HAP-1 (cell line): Measurements from ENCODE around the gene GABPB1.

Experiments used
- DNase-seq, 2 experiments: peaks; one replicate each; pipeline ENCODE4 v3.0.0-alpha.2; 2016 to 2020; ENCODE audit warnings: low spot score in 2 of 2
- H3K27me3 ChIP-seq: fragments of 250-450 bp; sonication (Bioruptor Pico); 2 replicates; pipeline ENCODE4 v1.5.1; 2020; ENCODE audit warnings: low read depth, mild to moderate bottlenecking, moderate library complexity
- H3K36me3 ChIP-seq: fragments of 250-450 bp; sonication (Bioruptor Pico); replicated peaks from 2 replicates; pipeline ENCODE4 v1.5.1; 2020; ENCODE audit warnings: mild to moderate bottlenecking
- H3K4me1 ChIP-seq: fragments of 250-450 bp; sonication (Bioruptor Pico); 2 replicates; pipeline ENCODE4 v1.5.1; 2020; ENCODE audit warnings: mild to moderate bottlenecking
- H3K4me3 ChIP-seq: fragments of 250-450 bp; sonication (Bioruptor Pico); 2 replicates; pipeline ENCODE4 v1.5.1; 2020; ENCODE audit warnings: mild to moderate bottlenecking, moderate library complexity
- H3K9me3 ChIP-seq: fragments of 250-450 bp; sonication (Bioruptor Pico); 2 replicates; pipeline ENCODE4 v1.5.1; 2020; ENCODE audit warnings: mild to moderate bottlenecking, moderate library complexity
- in situ Hi-C: fragments of 300-500 bp; cut with MboI; formaldehyde crosslinking; loops from 3 replicates; pipeline ENCODE4 v1.14.3; 2020; ENCODE audit warnings: low sequenced_read_pairs, inconsistent platforms, mixed read lengths

GABPB1 gene

DNA sequence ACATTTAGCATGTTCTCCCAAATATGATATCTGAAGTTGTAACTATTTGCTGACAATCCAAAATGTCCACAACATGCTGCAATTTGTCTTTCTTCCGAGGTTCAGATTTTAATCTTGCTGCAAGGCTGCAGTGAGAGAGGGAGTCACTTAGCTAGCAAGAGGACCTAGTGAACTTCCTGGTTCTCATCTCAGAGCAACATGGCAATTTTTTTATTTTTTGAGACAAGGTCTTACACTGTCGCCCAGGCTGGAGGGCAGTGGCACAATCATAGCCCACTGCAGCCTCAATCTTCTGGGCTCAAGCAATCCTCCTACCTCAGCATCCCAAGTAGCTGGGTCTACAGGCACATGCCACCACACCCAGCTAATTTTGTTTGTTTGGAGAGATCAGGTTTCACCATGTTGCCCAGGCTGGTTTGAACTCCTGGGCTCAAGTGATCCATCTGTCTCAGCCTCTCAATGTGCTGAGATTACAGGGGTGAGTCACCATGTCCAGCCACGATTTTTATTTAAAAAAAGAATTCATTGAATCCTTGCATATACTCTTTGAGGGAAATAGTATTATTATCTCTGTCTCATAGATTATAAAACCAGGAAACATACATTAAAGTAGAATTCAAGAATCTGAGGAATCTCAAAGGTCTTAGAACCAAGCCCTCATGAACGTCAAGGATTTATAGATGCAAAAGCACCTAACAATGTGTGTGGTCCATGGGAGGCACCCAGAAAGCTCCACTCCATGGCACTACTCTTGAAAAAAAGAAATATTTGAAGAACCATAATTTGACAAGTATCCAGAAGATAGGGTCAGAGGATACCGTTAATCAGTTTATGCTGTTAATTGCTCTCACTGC lies 98.6 kb downstream of the GABPB1 start:
- Histone ChIP-seq H3K36me3 (no peaks in the 10 kb centered on the region), H3K9me3 (no peaks in the 10 kb centered on the region), H3K4me1 (no peaks in the 10 kb centered on the region), H3K4me3 (no peak overlapping the region), H3K27me3 (no peaks in the 10 kb centered on the region)
- in situ Hi-C loops, result no loop called here
- DNase-seq, result no peak

DNA sequence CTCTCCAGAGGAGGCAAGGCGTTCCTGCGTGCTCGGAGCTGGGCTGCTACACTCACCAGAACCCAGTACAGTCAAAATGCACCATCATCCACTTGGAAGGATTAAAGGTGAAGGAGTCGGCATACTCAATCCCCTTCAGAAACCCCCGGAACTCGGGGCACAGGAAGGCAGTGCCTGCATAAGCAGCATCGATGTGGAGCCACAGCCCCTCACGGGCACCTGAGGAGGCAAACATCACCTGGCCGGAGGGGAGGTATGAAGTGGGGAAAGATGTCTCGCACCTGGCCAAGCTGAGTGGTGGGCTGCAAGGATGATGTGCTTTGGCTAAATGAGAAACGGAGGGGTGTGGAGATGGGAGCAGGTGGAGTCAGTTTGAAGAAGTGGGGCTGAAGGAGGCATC lies 102.4 kb downstream of the GABPB1 start:
- no peak for DNase-seq
- Histone ChIP-seq H3K4me1 (no peaks in the 10 kb centered on the region), H3K9me3 (no peaks in the 10 kb centered on the region), H3K4me3 (no peak overlapping the region), H3K36me3 (no peaks in the 10 kb centered on the region), H3K27me3 (no peaks in the 10 kb centered on the region)
- in situ Hi-C loops, result no loop called here

DNA sequence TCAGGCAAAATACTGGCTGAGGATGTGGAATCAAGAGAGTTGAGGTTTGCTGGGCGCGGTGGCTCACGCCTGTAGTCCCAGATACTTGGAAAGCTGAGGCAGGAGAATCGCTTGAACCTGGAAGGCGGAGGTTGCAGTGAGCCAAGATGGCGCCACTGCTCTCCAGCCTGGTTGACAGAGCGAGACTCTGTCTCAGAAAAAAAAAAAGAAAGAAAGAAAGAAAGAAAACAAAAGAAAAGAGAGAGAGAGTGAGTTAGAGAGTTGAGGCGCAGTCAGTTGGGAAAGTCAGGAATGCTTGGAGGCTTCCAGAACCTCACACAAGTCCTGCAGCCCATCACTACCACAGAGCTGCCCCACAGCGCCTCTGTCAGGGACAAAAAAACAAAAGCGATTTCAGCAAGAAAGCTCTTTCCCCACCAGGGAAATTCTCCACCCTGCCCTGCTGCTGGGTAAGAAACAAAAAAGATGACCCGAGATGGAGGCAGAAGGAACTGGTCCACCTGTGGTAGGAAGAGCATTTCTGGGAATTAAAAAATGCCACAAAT lies 103.3 kb downstream of the GABPB1 start:
- Histone ChIP-seq H3K4me3 (no peak overlapping the region), H3K9me3 (no peaks in the 10 kb centered on the region), H3K27me3 (no peaks in the 10 kb centered on the region), H3K36me3 (no peaks in the 10 kb centered on the region), H3K4me1 (no peaks in the 10 kb centered on the region)
- in situ Hi-C loops, result no loop called here
- no peak for DNase-seq

DNA sequence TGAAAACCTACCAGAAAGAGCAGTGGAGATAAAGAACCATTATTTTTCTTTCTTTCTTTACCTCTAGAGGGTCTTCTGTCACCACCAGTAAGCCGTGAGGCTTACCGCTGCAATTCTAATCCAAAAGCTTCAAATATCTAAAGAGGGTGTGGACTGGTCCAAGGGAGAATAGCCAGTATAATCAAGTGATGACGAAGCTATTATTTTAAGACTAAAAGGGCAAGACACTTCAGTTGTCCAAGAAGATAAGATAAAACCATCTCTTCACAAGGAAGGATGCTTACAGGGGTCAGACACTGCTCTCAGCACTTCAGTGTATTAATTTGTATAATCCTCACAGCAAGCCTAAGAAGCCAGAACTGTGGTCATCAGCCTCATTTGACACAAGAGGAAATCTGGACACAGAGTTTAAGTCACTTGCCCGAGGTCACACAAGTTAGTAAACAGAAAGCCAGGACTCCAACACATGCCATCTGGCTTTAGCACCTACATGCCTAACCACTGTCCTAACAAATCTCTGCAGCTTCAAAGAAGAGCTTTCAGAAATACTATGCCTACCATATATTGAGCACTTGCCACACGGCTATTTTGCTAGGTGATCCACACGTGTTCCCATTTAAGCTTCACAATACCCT lies 104.1 kb downstream of the GABPB1 start:
- no peaks in the 10 kb centered on the region for H3K9me3 ChIP-seq
- no peaks in the 10 kb centered on the region for H3K4me1 ChIP-seq
- no peaks in the 10 kb centered on the region for H3K36me3 ChIP-seq
- DNase-seq, result no peak
- no peaks in the 10 kb centered on the region for H3K27me3 ChIP-seq
- H3K4me3 ChIP-seq, result no peak overlapping the region
- in situ Hi-C loops, result no loop called here

DNA sequence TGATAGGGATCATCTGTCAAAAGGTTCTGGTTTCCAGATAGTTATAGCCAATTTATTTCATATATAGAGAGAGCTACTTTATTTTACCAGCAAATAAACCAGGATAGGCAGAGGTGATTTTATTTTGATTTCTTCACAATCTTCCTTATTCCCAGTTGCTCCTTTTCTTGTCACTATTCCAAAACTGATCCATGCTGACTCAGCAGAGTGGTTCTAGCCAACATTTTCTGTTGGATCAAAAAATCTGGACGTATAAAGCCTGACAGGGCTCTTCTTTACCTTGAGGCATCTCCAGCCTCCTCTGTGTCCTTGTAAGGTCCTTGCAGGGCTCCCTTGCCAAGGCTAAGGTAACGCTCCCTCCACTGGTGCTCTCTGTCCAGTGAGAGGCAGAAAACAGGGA lies 105.3 kb downstream of the GABPB1 start:
- in situ Hi-C loops, result no loop called here
- no peak for DNase-seq
- Histone ChIP-seq H3K36me3 (no peaks in the 10 kb centered on the region), H3K27me3 (no peaks in the 10 kb centered on the region), H3K9me3 (no peaks in the 10 kb centered on the region), H3K4me1 (no peaks in the 10 kb centered on the region), H3K4me3 (no peak overlapping the region)

DNA sequence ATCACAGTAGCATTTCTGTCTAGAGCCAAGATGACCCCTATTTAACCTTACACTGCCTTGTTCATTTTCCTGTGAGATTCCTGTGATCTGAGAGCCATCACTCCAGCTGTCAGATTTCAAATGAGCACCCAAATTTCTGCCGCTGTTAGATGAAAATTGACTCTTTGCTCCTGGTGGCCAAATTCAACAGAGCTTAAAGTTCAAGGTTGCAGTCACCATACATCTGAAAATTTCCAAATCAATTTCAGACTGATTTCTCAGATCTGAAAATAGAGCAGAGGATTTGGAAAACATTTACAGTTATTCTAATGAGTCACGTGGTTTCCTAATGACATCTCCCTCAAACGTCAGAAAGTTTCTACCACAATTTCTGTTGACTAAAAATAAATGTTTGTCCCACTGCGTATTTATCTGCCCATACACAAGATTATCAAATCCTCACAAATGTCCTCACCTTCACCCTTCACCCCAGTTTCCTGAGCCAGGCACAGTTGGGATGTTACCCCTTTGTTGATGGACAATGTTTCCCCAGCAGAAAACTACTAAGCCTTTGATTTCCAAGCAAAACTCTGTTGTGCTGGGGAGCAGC lies 105.9 kb downstream of the GABPB1 start:
- Histone ChIP-seq H3K9me3 (no peaks in the 10 kb centered on the region), H3K4me1 (no peaks in the 10 kb centered on the region), H3K27me3 (no peaks in the 10 kb centered on the region), H3K4me3 (no peak overlapping the region), H3K36me3 (no peaks in the 10 kb centered on the region)
- in situ Hi-C loops, result no loop called here
- DNase-seq, result no peak

DNA sequence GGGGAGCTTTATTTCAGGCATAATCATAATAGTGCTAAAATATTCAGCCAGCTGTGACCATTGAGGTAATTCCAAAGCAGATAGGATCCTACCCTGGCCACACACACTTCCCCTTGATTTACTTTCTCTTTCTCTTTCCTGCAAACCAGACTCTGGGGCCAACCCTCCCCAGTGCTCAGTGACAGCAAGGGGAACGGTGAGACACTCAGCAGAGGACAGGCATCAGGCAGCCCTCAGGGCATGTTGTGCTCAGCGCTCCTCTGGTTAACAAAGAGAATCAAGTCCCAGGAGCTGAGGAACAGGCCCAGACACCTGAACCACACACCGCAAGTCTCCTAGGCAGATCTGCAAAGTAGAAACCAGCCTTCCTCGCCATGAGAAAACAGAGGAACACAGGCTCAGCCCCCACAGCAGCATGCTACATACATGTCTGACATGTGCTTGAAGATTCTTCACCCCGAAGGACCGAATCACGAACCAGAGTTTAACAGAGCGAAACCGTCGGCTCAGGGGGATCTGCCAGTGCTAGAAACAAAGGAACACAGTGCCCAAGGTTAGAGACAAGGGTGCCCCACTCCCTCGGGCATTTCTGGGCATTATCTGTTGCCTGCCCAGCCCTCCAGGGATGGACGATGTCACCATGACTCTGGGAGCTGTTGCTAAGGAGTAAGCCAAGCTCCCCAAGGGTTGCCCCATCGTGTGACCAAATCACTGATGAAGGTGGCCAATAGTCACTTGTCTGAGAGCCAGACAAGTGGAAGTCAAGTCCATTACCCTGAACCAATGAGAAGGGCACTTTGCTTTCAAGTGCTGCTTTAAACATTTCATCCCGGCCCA lies 107.0 kb downstream of the GABPB1 start:
- Histone ChIP-seq H3K36me3 (no peaks in the 10 kb centered on the region), H3K4me3 (no peak overlapping the region), H3K9me3 (no peaks in the 10 kb centered on the region), H3K4me1 (no peaks in the 10 kb centered on the region), H3K27me3 (no peaks in the 10 kb centered on the region)
- no peak for DNase-seq
- in situ Hi-C loops, result no loop called here

DNA sequence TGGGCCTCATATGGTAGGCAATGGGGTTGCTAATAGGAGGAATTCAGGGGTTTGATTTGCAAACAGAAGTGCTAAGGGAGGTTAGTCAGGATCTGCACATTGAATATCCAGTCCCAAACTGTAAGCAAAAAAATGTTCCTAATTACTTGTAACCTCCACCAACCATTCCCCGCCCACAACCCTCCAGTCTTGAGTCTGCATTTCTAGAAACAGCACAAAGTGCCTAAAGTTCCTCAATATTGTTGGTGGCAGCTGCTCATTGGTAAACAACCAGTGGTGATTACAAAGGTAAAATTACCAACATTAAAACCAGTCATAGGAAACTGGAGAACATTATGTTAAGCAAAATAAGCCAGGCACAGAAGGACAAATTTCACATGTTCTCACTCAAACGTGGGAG lies 108.4 kb downstream of the GABPB1 start:
- no peak for DNase-seq
- H3K4me1 ChIP-seq, result no peaks in the 10 kb centered on the region
- in situ Hi-C loops, result no loop called here
- H3K27me3 ChIP-seq, result no peaks in the 10 kb centered on the region
- no peak overlapping the region for H3K4me3 ChIP-seq
- no peaks in the 10 kb centered on the region for H3K9me3 ChIP-seq
- no peaks in the 10 kb centered on the region for H3K36me3 ChIP-seq

DNA sequence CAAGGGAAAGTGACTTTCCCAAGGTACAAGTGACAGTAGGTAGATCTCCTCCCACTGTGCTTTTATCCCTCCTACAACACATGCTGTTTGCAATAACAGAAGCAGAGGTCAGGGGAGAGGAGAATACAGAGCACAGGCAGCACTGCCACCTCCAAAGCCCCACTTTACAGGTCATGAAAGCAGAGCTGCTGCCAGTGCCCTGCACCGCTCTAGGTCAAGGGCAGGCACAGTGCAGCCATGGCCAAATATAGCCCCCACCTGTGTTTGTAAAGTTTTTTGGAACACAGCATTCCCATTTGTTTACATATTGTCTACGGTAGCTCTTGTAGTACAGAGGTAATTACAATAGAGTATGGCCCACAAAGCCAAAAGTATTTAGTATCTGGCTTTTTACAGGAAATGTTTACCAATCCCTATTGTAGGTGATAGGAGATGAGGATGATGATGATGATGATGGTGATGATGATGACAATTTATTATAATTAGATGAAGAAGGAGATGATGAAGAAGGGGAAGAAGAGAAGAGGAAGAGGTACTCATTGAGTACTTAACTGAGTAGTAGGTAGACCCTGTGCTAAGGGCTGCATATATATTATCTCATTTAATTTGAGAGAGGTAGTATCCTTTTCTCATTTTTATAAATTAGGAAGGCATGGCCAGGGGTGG lies 109.9 kb downstream of the GABPB1 start:
- Histone ChIP-seq H3K4me3 (no peak overlapping the region), H3K4me1 (no peaks in the 10 kb centered on the region), H3K36me3 (no peaks in the 10 kb centered on the region), H3K27me3 (no peaks in the 10 kb centered on the region), H3K9me3 (no peaks in the 10 kb centered on the region)
- in situ Hi-C loops, result no loop called here
- DNase-seq, result no peak

DNA sequence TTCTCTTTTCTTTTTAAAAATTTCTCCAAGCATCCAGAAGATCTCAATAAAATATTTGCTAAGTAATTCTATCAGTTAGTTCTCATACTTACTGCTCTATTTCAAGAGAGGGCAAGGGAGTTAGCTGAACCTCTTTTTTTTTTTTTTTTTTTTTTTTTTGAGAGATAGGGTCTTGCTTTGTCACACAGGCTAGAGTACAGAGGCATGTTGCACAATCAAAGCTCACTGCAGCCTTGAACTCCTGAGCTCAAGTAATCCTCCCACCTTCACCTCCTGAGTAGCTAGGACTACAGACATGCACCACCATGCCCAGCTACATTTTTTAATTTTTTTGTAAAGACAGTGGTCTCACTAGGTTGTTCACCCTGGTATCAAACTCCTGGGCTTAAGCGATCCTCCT lies 110.8 kb downstream of the GABPB1 start:
- Histone ChIP-seq H3K27me3 (no peaks in the 10 kb centered on the region), H3K4me3 (no peak overlapping the region), H3K9me3 (no peaks in the 10 kb centered on the region), H3K36me3 (no peaks in the 10 kb centered on the region), H3K4me1 (no peaks in the 10 kb centered on the region)
- in situ Hi-C loops, result no loop called here
- no peak for DNase-seq

DNA sequence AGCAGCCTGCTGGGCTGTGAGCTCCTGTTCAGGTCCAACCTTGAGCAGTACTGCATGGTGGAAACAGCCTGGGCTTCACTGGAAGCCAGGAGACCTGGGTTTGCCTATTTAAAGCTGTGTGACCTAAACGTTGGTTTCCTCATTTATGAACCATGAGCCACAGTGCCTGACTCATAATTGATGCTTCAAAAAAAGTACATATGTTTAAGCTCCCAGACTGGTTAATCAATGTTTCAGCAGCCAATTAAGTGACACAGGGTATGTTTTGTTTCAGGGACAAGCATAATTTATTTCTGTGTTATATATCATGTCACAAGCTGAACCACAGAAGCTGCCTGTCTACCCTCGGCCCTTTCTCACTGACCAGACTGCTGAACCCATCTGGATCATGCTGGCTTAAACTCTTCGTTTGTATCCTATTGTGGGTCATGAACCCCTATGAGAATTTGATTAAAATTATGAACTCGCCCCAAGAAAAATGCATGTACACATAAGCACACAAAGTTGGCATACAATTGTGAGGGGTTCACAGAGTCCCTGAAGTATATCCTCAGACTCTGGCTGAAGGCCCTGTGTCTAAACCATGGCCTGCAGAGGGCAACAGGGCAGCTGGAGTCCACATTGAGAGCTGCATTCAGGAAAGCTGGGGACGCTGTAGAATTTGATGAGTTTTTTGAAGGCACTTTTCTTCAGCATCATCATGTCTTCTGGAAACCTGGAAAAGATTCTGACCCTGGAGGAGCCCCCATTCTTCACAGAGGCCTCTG lies 113.1 kb downstream of the GABPB1 start:
- Histone ChIP-seq H3K27me3 (no peaks in the 10 kb centered on the region), H3K4me3 (no peak overlapping the region), H3K9me3 (no peaks in the 10 kb centered on the region), H3K4me1 (no peaks in the 10 kb centered on the region), H3K36me3 (no peaks in the 10 kb centered on the region)
- DNase-seq, result no peak
- in situ Hi-C loops, result no loop called here

DNA sequence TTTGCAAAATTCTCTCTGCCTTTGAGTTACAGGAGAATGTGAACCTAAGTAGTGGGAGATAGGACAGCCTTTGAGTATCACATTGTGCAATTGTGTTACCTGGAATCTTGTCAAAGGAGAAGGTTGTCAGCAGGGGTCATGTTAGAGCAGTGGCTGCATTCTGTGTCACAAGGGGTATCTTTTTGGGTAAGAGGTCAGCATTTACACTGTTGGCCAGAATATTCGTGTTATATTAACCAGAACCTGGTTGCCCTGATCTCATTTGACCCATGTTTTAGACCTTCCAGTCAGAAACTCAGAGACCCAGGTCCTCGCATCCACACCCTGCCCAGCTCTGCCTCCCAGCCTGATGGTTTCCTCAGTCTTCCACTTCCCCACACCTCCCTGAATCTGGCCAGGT lies 116.7 kb downstream of the GABPB1 start:
- in situ Hi-C loops, result no loop called here
- H3K27me3 ChIP-seq, result no peaks in the 10 kb centered on the region
- no peak for DNase-seq

More for the DNA sequence above, 116.7 kb downstream of the GABPB1 start:
- peaks cover 18% of the 10 kb centered on the region for H3K4me1 ChIP-seq
- H3K4me3 ChIP-seq, result no peak overlapping the region
- H3K36me3 ChIP-seq, result peaks cover 4% of the 10 kb centered on the region; the same call in 1 of the 2 replicates
- no peaks in the 10 kb centered on the region for H3K9me3 ChIP-seq
